ENCODE data around the gene SFXN2.
"Not testable (repeated sequence)": the region's sequence is repeated elsewhere in the genome, so short reads cannot be mapped to it uniquely, and the experiment has no call there.

GRCh38 chr10:102716900-102717565 is 2.6 kb downstream of the SFXN2 start:
- TF ChIP-seq CTCF, POLR2A (IDR thresholded peaks at IDR 0.05): not testable (repeated sequence)

Data from esophagus squamous epithelium (tissue), 4 donors.